Prostate gland (tissue), 2 donors: ENCODE measurements around the gene SRGAP3.

ENCODE experiments used
- CTCF ChIP-seq, 4 experiments: fragments of 200-600 bp in 2 of 4; fragments of 450-650 bp in 2 of 4; sonication (generic) in 2 of 4; IDR thresholded peaks; 1 replicate in 3 of 4; 2 replicates in 1 of 4; pipeline ENCODE4 v1.5.1; 2016 to 2019; ENCODE audit warnings: antibody characterized with exemption in 4 of 4, mild to moderate bottlenecking in 2 of 4, moderate library complexity in 2 of 4
- POLR2A ChIP-seq: fragments of 450-650 bp; IDR thresholded peaks from one replicate; pipeline ENCODE4 v1.6.1; 2016; ENCODE audit warnings: antibody characterized with exemption, mild to moderate bottlenecking
- POLR2AphosphoS5 ChIP-seq: sonication (generic); formaldehyde crosslinking; IDR thresholded peaks from one replicate; pipeline ENCODE4 v1.6.1; 2017; ENCODE audit warnings: antibody characterized with exemption

GRCh38 chr3:9295007-9295406 is 45.6 kb upstream of the SRGAP3 start:
- no peak for TF ChIP-seq CTCF (IDR thresholded peaks at IDR 0.05)
- TF ChIP-seq POLR2A: no peak
- TF ChIP-seq POLR2AphosphoS5: no peak
